Measurements from ENCODE around the gene ROCK1. TPM values are rescaled to one million over a fixed set of nuclear protein-coding genes. Genes with fewer than 3 reads are reported as not detected.
A peak's percentile ranks its signal among the peaks of the same experiment; 100 is the strongest.

Gene ROCK1
- total RNA-seq, 2 donors from 2014 or later: 20.7 to 26.2 TPM

DNA sequence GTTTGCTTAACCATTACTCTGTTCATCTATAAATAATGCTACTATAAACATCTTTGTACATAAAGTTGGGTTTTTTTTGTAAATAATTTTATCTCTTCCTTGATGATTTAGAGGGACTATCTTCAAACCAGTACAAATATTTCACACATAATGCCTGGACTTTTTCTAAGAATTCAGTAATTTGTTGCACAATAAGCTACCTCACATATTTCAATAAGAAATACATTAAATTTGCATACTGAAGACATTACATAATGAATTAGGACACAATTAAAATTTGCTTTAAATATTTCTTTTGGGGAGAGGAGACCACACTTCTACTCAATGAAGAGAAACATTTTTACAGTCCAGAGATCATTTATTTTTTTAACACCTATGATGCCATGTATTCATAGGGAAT lies 7.2 kb upstream of the ROCK1 start:
- Histone ChIP-seq H3K27ac (no peak overlapping the region), H3K9me3 (no peaks in the 10 kb centered on the region), H3K27me3 (no peaks in the 10 kb centered on the region), H3K4me1 (no peaks in the 10 kb centered on the region), H3K4me3 (no peak overlapping the region), H3K36me3 (no peaks in the 10 kb centered on the region)
- no peak for TF ChIP-seq CTCF (IDR thresholded peaks at IDR 0.05)
- DNase-seq (ENCODE audit: low spot score): no peak

GRCh38 chr18:21117409-21118131 lies 6.0 kb upstream of the ROCK1 start:
- Histone ChIP-seq H3K4me1 (peaks cover 0 to 4% of the 10 kb centered on the region in 2 donors), H3K27me3 (no peaks in the 10 kb centered on the region), H3K9me3 (no peaks in the 10 kb centered on the region), H3K4me3 (no peak overlapping the region), H3K36me3 (no peaks in the 10 kb centered on the region), H3K27ac (peak overlapping the region; percentile 20 to 51)
- DNase-seq (ENCODE audit: low spot score): no peak
- TF ChIP-seq CTCF (IDR thresholded peaks at IDR 0.05): no peak

DNA sequence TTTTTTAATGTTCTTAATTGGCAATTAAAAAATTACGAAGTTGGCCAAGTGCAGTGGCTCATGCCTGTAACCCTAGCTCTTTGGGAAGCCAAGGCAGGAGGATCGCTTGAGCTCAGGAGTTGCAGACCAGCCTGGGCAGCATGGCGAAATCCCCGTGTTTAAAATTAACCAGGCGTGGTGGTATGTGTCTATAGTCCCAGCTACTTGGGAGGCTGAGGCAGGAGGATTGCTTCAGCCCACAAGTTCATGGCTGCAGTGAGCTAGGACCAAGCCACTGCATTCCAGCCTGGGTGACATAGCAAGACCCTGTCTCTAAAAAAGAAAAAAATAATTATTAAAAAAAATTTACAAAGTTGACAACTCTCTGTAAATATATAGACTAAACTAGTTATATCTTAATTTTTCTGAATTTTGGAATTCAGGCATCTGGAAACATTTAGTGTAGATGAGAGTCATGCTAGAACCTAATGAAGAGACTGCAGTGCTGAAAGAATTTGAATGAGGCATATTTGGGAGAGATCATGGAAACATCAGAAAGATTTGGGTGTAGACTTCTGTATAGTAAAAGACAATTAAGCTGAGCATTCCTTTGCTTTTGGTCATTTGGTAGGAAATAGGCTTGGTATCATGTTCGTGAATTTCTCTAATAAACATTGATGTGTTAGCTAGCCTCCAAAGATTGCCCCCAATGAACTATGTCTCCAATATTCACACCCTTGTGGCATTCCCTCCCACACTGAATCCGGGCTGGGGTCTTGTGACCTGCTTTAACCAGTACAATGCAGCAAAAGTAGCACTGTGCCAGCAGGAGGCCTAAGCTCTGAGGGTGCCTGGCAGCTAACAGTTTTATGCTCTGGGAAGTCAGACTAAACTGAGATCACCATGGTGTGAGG lies 4.2 kb upstream of the ROCK1 start:
- H3K4me1 ChIP-seq: peaks cover 0 to 8% of the 10 kb centered on the region in 2 donors
- DNase-seq (ENCODE audit: low spot score): no peak
- H3K27ac ChIP-seq: no peak overlapping the region
- H3K4me3 ChIP-seq: no peak overlapping the region
- no peaks in the 10 kb centered on the region for H3K36me3 ChIP-seq
- TF ChIP-seq CTCF (IDR thresholded peaks at IDR 0.05): no peak
- H3K27me3 ChIP-seq: no peaks in the 10 kb centered on the region
- no peaks in the 10 kb centered on the region for H3K9me3 ChIP-seq

GRCh38 chr18:21112543-21113105 lies 1.0 kb upstream of the ROCK1 start:
- no peak for TF ChIP-seq CTCF (IDR thresholded peaks at IDR 0.05)
- H3K4me1 ChIP-seq: peaks cover 0 to 31% of the 10 kb centered on the region in 2 donors
- no peaks in the 10 kb centered on the region for H3K36me3 ChIP-seq
- DNase-seq (ENCODE audit: low spot score): no peak
- H3K9me3 ChIP-seq: no peaks in the 10 kb centered on the region
- no peaks in the 10 kb centered on the region for H3K27me3 ChIP-seq
- peak overlapping the region; percentile 94 to 96 for H3K27ac ChIP-seq
- peak overlapping the region; percentile 89 to 96 for H3K4me3 ChIP-seq

GRCh38 chr18:21112140-21112473 lies 494 bp upstream of the ROCK1 start:
- Histone ChIP-seq H3K36me3 (no peaks in the 10 kb centered on the region), H3K9me3 (no peaks in the 10 kb centered on the region), H3K27ac (peak overlapping the region; percentile 94 to 96), H3K4me1 (peaks cover 0 to 36% of the 10 kb centered on the region in 2 donors), H3K4me3 (peak overlapping the region; percentile 89 to 96), H3K27me3 (no peaks in the 10 kb centered on the region)
- DNase-seq (ENCODE audit: low spot score): no peak
- peak in 1 of 2 donors; percentile 19 for TF ChIP-seq CTCF (IDR thresholded peaks at IDR 0.05)
